ENCODE data around the gene CDH16. TPM values are rescaled to one million over a fixed set of nuclear protein-coding genes. Genes with fewer than 3 reads are reported as not detected.

CDH16 gene
- total and polyA plus RNA-seq, 8 donors = not detected

DNA sequence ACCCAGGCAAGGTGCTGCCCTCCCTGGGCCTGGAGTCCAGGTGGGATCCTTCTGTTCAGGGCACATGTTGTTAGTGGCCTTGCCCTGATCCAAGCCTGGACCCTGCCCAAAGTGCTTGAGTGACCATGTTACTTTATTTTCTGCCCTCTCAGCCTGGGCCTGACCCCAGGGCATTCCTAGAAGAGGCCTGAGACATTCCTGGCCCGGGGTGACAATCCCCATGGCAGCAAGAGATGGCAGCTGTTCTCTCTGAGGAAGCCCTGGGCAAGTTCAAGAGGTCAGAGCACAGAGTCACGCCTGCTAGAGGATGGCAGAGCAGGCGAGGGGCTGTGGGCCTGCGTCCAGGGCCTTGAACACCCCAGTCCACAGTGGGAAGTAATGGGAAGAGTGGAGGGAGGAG lies 5.0 kb downstream of the CDH16 start:
- H3K4me3 ChIP-seq = no peak overlapping the region
- DNase-seq = peak in 1 of 6 donors; percentile 19
- intact Hi-C loops (cut with DNase I) = loop anchor here in 1 of 3 donors (10.0 kb wide), 1 partner anchor 61 kb away; no protein-coding TSS in a partner anchor
- TF ChIP-seq, protein P1, sequence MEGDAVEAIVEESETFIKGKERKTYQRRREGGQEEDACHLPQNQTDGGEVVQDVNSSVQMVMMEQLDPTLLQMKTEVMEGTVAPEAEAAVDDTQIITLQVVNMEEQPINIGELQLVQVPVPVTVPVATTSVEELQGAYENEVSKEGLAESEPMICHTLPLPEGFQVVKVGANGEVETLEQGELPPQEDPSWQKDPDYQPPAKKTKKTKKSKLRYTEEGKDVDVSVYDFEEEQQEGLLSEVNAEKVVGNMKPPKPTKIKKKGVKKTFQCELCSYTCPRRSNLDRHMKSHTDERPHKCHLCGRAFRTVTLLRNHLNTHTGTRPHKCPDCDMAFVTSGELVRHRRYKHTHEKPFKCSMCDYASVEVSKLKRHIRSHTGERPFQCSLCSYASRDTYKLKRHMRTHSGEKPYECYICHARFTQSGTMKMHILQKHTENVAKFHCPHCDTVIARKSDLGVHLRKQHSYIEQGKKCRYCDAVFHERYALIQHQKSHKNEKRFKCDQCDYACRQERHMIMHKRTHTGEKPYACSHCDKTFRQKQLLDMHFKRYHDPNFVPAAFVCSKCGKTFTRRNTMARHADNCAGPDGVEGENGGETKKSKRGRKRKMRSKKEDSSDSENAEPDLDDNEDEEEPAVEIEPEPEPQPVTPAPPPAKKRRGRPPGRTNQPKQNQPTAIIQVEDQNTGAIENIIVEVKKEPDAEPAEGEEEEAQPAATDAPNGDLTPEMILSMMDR (IDR thresholded peaks at IDR 0.05) = no peak
- no peaks in the 10 kb centered on the region for H3K36me3 ChIP-seq
- H3K27me3 ChIP-seq = no peaks in the 10 kb centered on the region
- H3K9me3 ChIP-seq = no peaks in the 10 kb centered on the region
- H3K4me1 ChIP-seq = no peaks in the 10 kb centered on the region
- no peak for ATAC-seq
- 62 to 82% methylated on average over 4 of the region's 4 CpGs for WGBS, 2 donors
- H3K27ac ChIP-seq = no peak overlapping the region
- no peak for FAIRE-seq

DNA sequence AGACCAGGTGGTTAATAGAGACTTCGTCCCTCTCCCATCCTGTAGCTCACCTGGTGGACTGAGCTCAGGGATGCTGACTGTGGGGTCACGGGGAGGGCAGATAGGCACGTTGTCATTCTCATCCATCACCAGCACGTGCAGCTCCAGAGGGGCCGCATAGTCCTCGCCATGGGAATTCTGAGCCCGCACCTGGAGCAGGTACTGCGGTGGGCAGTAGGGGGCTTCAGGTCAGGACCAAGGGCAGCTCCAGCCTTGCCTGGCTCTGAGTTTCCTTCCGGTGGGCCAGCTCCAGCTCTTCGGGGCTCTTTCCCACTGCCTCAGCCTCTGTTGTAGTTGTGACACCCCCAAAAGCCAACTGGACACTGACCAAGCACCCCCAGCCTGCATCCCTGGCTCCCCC lies 5.6 kb downstream of the CDH16 start:
- WGBS, 2 donors = 48 to 51% methylated on average over 10 of the region's 10 CpGs
- TF ChIP-seq, protein P1 (IDR thresholded peaks at IDR 0.05) = no peak
- no peak overlapping the region for H3K4me3 ChIP-seq
- H3K36me3 ChIP-seq = no peaks in the 10 kb centered on the region
- no peak for ATAC-seq
- FAIRE-seq = no peak
- H3K4me1 ChIP-seq = no peaks in the 10 kb centered on the region
- DNase-seq = peak in 1 of 6 donors; percentile 9
- H3K27me3 ChIP-seq = no peaks in the 10 kb centered on the region
- no peak overlapping the region for H3K27ac ChIP-seq
- H3K9me3 ChIP-seq = no peaks in the 10 kb centered on the region
- intact Hi-C loops (cut with DNase I) = loop anchor here in 1 of 3 donors (10.0 kb wide), 1 partner anchor 62 kb away; no protein-coding TSS in a partner anchor

DNA sequence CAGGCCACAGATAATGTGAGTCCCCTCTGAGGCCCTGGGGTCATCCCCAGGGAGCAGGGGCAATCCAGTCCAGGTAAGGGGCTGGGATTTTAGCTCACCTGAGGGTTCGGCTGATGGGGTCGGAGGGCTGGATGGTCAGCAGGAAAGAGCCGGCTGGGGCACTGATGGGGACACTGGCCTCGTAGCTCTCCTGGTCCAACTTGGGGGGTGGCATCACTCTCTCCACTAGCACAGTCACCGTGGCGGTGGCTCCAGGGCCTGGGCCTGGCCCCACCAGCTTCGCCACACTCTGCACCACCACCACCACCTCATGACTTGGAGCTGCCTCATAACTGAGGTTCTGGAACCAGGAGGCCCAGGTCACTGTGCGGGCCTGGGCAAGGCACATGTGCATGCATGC lies 6.9 kb downstream of the CDH16 start:
- Histone ChIP-seq H3K9me3 (no peaks in the 10 kb centered on the region), H3K36me3 (no peaks in the 10 kb centered on the region), H3K4me1 (no peaks in the 10 kb centered on the region), H3K27ac (no peak overlapping the region), H3K27me3 (no peaks in the 10 kb centered on the region), H3K4me3 (no peak overlapping the region)
- no peak for ATAC-seq
- no peak for DNase-seq
- FAIRE-seq = no peak
- 88 to 95% methylated on average over 8 of the region's 8 CpGs for WGBS, 2 donors
- TF ChIP-seq, protein P1 (IDR thresholded peaks at IDR 0.05) = no peak
- intact Hi-C loops (cut with DNase I) = loop anchor here in 1 of 3 donors (10.0 kb wide), 1 partner anchor 63 kb away; no protein-coding TSS in a partner anchor

DNA sequence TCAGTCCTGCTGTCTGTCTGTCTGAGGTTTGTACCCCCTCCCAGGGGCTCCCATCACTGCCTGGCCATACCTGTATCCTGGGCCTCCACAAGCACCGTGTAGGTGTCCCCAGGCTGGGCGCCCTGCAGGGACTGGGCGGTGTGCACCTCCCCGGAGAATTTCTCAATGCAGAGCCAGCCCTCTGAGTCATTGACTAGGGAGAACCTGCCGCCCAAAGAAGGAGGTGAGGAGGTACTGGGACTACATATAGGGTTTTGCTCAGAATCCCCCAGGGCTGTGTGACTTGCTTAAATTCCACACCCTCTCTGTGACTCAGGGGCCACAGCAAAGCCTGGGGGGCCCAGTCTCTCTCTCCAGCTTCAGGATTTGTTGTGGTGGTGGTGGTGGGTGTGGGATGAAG lies 7.6 kb downstream of the CDH16 start:
- Histone ChIP-seq H3K9me3 (no peaks in the 10 kb centered on the region), H3K27ac (no peak overlapping the region), H3K27me3 (no peaks in the 10 kb centered on the region), H3K4me3 (no peak overlapping the region), H3K4me1 (no peaks in the 10 kb centered on the region), H3K36me3 (no peaks in the 10 kb centered on the region)
- WGBS, 2 donors = 73 to 82% methylated on average over 5 of the region's 5 CpGs
- DNase-seq (no peak), ATAC-seq (no peak), FAIRE-seq (no peak)
- intact Hi-C loops (cut with DNase I) = loop anchor here in 1 of 3 donors (10.0 kb wide), 1 partner anchor 64 kb away; no protein-coding TSS in a partner anchor
- TF ChIP-seq, protein P1 (IDR thresholded peaks at IDR 0.05) = no peak

DNA sequence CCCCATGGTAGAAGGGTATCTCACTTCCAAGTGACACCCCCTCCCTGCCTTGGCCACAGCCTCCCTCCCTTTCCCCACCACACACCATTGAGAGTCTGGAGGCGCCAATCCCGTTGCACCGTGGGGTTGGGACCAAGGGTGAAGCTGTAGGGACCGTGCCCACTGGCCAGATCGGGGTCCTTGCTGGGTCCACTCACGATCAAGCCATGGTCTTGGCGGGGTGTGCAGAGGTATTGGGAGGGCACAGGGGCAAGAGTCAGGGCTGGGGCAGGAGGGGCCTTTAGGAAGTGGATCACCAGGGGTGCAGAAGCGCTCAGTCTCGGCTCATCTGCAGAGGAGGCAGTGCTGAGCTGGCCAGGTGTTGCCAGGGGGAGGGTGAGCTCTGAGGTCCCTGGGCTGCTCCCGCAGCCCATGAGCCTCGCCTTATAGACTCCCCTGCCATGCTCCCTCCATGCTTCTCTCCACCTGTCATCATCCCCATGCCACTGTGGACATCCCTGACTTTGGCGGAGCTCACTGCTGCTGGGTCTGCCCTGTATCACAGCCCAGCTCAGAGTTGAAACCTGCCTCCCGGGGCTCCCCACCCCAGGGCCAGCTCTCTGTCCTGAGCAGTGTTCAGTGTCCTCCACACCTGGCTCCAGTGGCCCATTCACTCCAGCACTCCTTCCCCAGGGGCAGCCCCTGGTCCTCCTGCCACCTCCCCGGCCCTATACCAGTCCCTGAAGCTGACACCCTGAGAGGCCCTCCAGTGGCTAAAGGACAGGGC lies 8.3 kb downstream of the CDH16 start:
- Histone ChIP-seq H3K4me1 (peaks cover 0 to 4% (median 0%) of the 10 kb centered on the region in 3 donors), H3K27ac (no peak overlapping the region), H3K4me3 (no peak overlapping the region), H3K9me3 (no peaks in the 10 kb centered on the region), H3K36me3 (no peaks in the 10 kb centered on the region), H3K27me3 (no peaks in the 10 kb centered on the region)
- 71 to 76% methylated on average over 14 of the region's 14 CpGs for WGBS, 2 donors
- peak in 1 of 6 donors; percentile 53 for DNase-seq
- no peak for FAIRE-seq
- no peak for ATAC-seq
- intact Hi-C loops (cut with DNase I) = loop anchor here in 1 of 3 donors (10.0 kb wide), 1 partner anchor 64 kb away; no protein-coding TSS in a partner anchor
- TF ChIP-seq, protein P1 (IDR thresholded peaks at IDR 0.05) = no peak
